Measurements from ENCODE around the gene FARS2. TPM values are rescaled to one million over a fixed set of nuclear protein-coding genes. Genes with fewer than 3 reads are reported as not detected.

Gene FARS2
- total RNA-seq, 1 donor from 2014 or later: 8.2 TPM

DNA sequence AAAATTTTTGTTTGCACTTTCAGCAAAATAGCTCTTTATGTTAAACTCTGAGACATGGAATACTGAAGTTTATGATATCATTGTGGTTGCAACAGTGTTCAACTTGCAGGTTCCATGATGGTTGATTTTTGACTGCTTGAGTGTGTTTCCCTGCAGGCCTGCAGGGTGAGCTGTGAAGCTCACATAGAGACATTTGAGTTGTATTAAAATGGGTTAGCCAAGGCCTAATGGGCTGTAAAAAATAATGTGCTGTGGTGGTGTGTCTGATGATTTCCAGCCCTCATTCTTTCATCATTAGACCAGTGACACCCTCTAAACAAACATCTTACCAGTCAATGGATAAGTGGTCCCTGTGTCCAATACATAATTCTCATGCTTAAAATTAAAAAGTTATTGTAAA lies 321.4 kb downstream of the FARS2 start:
- Histone ChIP-seq H3K4me3 (ENCODE audit: low read depth, low read length) (no peak overlapping the region), H3K27me3 (ENCODE audit: control insufficient read depth, insufficient read depth, low read length) (no peaks in the 10 kb centered on the region), H3K36me3 (ENCODE audit: control insufficient read depth, insufficient read depth, low read length) (no peaks in the 10 kb centered on the region)
- no peak for DNase-seq (ENCODE audit: low read depth)
- TF ChIP-seq, protein P1, sequence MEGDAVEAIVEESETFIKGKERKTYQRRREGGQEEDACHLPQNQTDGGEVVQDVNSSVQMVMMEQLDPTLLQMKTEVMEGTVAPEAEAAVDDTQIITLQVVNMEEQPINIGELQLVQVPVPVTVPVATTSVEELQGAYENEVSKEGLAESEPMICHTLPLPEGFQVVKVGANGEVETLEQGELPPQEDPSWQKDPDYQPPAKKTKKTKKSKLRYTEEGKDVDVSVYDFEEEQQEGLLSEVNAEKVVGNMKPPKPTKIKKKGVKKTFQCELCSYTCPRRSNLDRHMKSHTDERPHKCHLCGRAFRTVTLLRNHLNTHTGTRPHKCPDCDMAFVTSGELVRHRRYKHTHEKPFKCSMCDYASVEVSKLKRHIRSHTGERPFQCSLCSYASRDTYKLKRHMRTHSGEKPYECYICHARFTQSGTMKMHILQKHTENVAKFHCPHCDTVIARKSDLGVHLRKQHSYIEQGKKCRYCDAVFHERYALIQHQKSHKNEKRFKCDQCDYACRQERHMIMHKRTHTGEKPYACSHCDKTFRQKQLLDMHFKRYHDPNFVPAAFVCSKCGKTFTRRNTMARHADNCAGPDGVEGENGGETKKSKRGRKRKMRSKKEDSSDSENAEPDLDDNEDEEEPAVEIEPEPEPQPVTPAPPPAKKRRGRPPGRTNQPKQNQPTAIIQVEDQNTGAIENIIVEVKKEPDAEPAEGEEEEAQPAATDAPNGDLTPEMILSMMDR (IDR thresholded peaks at IDR 0.05; ENCODE audit: insufficient read depth, low read length, poor library complexity, severe bottlenecking): no peak

DNA sequence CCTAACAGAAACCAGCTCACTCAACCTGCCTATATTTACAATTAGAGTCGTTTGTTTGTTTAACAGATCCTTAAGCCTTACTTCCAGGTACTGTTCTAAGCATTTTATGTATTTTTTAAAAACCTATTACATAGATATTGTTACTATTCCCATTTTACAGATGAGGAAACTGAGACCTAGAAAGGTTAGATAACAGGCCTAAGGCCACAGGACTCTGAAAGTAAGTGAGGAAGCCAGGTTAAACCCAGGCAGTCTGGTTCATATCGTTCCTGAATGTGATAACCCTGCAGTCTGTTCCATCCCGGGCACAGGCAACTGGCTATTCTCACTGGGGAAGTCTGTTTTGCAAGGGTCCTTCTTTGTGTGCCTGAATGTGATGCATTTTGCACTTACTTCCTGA lies 322.2 kb downstream of the FARS2 start:
- Histone ChIP-seq H3K27me3 (ENCODE audit: control insufficient read depth, insufficient read depth, low read length) (no peaks in the 10 kb centered on the region), H3K36me3 (ENCODE audit: control insufficient read depth, insufficient read depth, low read length) (no peaks in the 10 kb centered on the region), H3K4me3 (ENCODE audit: low read depth, low read length) (no peak overlapping the region)
- TF ChIP-seq, protein P1 (IDR thresholded peaks at IDR 0.05; ENCODE audit: insufficient read depth, low read length, poor library complexity, severe bottlenecking): no peak
- no peak for DNase-seq (ENCODE audit: low read depth)

DNA sequence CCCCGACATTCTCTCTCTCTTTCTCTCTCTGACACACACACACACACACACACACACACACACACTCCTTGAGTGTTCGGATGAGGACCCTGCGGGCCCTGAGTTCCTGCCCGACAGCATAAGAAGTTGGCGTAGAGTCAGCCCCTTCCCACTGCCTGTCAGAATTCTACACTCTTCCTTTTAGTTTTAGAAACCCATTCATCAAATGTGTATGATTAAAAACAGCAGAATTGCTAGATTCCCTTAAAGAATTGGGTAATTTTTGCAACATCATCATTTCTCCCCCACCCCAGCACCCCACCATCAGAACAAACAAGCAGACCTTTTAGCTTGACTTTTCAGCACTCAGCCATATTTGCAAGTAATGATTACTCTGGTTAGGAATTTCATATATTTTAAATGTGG lies 322.8 kb downstream of the FARS2 start:
- H3K27me3 ChIP-seq (ENCODE audit: control insufficient read depth, insufficient read depth, low read length): no peaks in the 10 kb centered on the region
- H3K4me3 ChIP-seq (ENCODE audit: low read depth, low read length): no peak overlapping the region
- DNase-seq (ENCODE audit: low read depth): no peak
- no peaks in the 10 kb centered on the region for H3K36me3 ChIP-seq (ENCODE audit: control insufficient read depth, insufficient read depth, low read length)
- TF ChIP-seq, protein P1 (IDR thresholded peaks at IDR 0.05; ENCODE audit: insufficient read depth, low read length, poor library complexity, severe bottlenecking): no peak

DNA sequence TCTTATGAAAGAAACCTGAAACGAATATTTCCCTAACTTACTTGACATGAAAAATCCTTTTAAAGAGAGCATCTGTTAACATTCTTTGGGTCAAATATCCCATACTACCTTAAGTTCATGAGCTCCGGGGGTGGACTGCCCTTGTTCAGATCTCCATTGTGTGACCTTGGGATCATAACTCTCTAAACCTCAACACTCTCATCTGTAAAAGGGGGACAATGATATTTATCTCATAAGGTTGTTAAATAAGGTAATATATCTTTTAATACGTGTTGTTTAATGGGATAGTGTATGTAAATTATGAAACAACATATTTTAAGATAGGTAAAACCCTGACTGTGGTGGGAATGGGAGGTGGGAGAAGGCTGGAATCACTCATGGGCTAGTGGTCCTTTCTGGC lies 326.3 kb downstream of the FARS2 start:
- DNase-seq (ENCODE audit: low read depth): no peak
- TF ChIP-seq, protein P1 (IDR thresholded peaks at IDR 0.05; ENCODE audit: insufficient read depth, low read length, poor library complexity, severe bottlenecking): no peak
- Histone ChIP-seq H3K4me3 (ENCODE audit: low read depth, low read length) (no peak overlapping the region), H3K27me3 (ENCODE audit: control insufficient read depth, insufficient read depth, low read length) (no peaks in the 10 kb centered on the region), H3K36me3 (ENCODE audit: control insufficient read depth, insufficient read depth, low read length) (no peaks in the 10 kb centered on the region)

DNA sequence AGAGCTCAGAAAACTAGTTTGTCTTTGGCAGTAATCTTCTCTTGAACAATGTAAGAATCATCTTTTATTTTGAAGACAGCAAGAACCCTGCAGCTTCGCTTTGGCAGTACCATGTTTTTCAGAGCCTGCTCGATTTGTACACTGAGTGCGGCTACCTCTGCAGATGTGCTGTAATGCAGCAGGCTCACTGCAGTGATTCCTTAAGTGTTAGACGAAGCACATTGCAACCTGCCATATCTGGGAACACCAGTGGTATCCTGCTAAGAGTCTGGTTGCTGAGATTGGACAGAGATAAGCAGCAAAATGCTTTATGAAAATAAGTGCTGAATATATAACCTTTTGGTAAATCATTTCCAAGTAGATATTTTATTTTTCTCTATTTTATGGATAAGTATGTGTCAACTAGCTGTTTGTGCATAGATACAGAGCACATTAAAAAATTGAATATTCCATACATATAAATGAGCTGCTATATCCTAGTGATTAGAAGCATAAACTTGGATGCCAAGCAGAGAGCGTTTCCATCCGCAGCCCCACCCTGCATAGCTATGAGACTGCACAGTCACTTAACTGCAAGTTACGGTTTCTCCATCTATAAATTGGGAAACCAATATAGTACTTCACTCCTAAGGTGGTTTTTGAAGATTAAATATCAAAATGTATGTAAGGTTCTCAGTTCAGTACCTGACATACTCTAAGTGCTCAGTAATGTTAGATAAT lies 328.3 kb downstream of the FARS2 start:
- no peaks in the 10 kb centered on the region for H3K27me3 ChIP-seq (ENCODE audit: control insufficient read depth, insufficient read depth, low read length)
- TF ChIP-seq, protein P1 (IDR thresholded peaks at IDR 0.05; ENCODE audit: insufficient read depth, low read length, poor library complexity, severe bottlenecking): no peak

DNA sequence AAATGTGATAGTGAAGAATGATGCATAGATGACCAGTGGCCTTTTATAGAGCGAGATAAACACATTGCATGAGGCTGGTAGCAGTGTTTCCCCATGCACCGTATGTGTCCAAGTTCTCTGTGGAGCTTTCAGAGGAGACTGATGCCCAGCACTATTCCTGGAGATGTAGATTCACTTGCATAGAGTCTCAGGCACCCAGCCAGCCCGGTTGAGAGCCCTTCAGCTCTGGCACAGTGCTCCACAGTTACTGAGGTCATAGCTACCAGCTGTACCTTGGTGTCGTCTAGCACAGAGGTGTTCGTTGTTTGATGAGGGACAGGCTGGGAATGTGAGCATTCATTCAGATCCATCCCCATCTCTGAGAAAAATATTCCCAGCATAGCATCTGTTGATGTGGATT lies 328.9 kb downstream of the FARS2 start:
- no peaks in the 10 kb centered on the region for H3K27me3 ChIP-seq (ENCODE audit: control insufficient read depth, insufficient read depth, low read length)
- no peak for DNase-seq (ENCODE audit: low read depth)
- TF ChIP-seq, protein P1 (IDR thresholded peaks at IDR 0.05; ENCODE audit: insufficient read depth, low read length, poor library complexity, severe bottlenecking): no peak
- H3K4me3 ChIP-seq (ENCODE audit: low read depth, low read length): no peak overlapping the region
- H3K36me3 ChIP-seq (ENCODE audit: control insufficient read depth, insufficient read depth, low read length): no peaks in the 10 kb centered on the region

More for the DNA sequence above, 328.3 kb downstream of the FARS2 start:
- Histone ChIP-seq H3K36me3 (ENCODE audit: control insufficient read depth, insufficient read depth, low read length) (no peaks in the 10 kb centered on the region), H3K4me3 (ENCODE audit: low read depth, low read length) (no peak overlapping the region)
- no peak for DNase-seq (ENCODE audit: low read depth)

Measured in kidney epithelial cell (primary cell).